HL-60 (cell line): ENCODE data around the gene MRPL48.

Source experiments
- POLR2AphosphoS5 ChIP-seq: IDR thresholded peaks from 2 replicates; pipeline ENCODE4 v1.6.1; 2012; ENCODE audit warnings: low read depth
- TF ChIP-seq, protein P1 (sequence below): IDR thresholded peaks from one replicate; pipeline ENCODE4 v1.5.1; 2011; ENCODE audit warnings: low read length, control low read depth, inconsistent platforms; ENCODE audit not compliant: insufficient read depth
- TF ChIP-seq, protein P2 (sequence below): IDR thresholded peaks from 2 replicates; pipeline ENCODE4 v1.6.1; 2012; ENCODE audit warnings: low read depth; ENCODE audit not compliant: insufficient replicate concordance

DNA sequence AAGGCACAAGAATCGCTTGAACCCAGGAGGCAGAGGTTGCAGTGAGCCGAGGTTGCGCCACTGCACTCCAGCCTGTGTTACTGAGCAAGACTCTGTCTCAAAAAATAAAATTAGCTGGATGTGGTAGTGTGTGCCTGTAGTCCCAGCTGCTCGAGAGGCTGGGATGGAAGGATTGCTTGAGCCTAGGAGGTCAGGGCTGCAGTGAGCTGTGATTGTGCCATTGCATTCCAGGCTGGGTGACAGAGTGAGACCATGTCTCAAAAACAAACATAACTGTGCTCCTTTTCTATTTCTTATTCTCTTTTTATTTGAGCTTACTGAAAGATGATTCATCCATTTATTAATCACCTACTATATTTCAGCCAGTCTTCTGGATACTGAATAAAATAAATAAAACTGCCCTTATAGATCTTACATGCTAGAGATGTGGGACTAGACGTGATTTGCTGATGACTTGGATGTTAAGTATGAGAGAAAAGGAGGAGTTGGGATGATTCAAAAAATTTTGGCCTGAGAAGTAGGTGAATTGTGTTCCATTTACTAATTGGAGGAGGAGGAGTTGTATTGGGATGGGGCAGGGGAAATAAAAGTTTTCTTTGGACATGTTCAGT, 107.2 kb downstream of the MRPL48 start:
- TF ChIP-seq, protein P1, sequence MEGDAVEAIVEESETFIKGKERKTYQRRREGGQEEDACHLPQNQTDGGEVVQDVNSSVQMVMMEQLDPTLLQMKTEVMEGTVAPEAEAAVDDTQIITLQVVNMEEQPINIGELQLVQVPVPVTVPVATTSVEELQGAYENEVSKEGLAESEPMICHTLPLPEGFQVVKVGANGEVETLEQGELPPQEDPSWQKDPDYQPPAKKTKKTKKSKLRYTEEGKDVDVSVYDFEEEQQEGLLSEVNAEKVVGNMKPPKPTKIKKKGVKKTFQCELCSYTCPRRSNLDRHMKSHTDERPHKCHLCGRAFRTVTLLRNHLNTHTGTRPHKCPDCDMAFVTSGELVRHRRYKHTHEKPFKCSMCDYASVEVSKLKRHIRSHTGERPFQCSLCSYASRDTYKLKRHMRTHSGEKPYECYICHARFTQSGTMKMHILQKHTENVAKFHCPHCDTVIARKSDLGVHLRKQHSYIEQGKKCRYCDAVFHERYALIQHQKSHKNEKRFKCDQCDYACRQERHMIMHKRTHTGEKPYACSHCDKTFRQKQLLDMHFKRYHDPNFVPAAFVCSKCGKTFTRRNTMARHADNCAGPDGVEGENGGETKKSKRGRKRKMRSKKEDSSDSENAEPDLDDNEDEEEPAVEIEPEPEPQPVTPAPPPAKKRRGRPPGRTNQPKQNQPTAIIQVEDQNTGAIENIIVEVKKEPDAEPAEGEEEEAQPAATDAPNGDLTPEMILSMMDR: no peak
- TF ChIP-seq POLR2AphosphoS5: no peak
- TF ChIP-seq, protein P2, sequence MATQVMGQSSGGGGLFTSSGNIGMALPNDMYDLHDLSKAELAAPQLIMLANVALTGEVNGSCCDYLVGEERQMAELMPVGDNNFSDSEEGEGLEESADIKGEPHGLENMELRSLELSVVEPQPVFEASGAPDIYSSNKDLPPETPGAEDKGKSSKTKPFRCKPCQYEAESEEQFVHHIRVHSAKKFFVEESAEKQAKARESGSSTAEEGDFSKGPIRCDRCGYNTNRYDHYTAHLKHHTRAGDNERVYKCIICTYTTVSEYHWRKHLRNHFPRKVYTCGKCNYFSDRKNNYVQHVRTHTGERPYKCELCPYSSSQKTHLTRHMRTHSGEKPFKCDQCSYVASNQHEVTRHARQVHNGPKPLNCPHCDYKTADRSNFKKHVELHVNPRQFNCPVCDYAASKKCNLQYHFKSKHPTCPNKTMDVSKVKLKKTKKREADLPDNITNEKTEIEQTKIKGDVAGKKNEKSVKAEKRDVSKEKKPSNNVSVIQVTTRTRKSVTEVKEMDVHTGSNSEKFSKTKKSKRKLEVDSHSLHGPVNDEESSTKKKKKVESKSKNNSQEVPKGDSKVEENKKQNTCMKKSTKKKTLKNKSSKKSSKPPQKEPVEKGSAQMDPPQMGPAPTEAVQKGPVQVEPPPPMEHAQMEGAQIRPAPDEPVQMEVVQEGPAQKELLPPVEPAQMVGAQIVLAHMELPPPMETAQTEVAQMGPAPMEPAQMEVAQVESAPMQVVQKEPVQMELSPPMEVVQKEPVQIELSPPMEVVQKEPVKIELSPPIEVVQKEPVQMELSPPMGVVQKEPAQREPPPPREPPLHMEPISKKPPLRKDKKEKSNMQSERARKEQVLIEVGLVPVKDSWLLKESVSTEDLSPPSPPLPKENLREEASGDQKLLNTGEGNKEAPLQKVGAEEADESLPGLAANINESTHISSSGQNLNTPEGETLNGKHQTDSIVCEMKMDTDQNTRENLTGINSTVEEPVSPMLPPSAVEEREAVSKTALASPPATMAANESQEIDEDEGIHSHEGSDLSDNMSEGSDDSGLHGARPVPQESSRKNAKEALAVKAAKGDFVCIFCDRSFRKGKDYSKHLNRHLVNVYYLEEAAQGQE: no peak
